ENCODE measurements around the gene MLIP.

The MLIP gene

DNA sequence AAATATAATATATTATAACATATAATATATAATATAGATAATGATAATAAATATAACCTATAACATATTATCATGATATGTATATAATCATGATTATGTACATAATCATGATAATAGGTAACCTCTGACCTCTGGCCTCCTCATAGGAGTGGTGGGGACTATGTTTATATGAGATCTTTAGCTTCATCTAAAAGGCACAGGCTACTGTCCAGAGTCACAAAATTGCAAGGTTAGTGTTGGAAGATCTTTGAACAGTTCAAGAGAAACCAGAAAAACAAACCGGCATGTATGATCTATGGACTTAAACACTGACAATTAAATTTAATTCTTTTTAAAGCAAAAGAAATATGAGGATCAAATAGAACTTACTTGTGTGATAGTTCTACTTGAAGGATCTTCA, 141.3 kb downstream of the MLIP start:
- no peaks in the 10 kb centered on the region for H3K36me3 ChIP-seq (replicated peaks)
- no peaks in the 10 kb centered on the region for H3K27me3 ChIP-seq (replicated peaks)
- H3K4me3 ChIP-seq (ENCODE audit: low read depth, low read length): no peak overlapping the region
- no peak overlapping the region for H3K27ac ChIP-seq
- in situ Hi-C loops (cut with HindIII; ENCODE audit: low pct_ligation_motif_present, low sequenced_read_pairs): no loop called here
- DNase-seq: no peak
- TF ChIP-seq, protein P1, sequence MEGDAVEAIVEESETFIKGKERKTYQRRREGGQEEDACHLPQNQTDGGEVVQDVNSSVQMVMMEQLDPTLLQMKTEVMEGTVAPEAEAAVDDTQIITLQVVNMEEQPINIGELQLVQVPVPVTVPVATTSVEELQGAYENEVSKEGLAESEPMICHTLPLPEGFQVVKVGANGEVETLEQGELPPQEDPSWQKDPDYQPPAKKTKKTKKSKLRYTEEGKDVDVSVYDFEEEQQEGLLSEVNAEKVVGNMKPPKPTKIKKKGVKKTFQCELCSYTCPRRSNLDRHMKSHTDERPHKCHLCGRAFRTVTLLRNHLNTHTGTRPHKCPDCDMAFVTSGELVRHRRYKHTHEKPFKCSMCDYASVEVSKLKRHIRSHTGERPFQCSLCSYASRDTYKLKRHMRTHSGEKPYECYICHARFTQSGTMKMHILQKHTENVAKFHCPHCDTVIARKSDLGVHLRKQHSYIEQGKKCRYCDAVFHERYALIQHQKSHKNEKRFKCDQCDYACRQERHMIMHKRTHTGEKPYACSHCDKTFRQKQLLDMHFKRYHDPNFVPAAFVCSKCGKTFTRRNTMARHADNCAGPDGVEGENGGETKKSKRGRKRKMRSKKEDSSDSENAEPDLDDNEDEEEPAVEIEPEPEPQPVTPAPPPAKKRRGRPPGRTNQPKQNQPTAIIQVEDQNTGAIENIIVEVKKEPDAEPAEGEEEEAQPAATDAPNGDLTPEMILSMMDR (IDR thresholded peaks at IDR 0.05; ENCODE audit: low read depth, low read length, missing control alignments): no peak

DNA sequence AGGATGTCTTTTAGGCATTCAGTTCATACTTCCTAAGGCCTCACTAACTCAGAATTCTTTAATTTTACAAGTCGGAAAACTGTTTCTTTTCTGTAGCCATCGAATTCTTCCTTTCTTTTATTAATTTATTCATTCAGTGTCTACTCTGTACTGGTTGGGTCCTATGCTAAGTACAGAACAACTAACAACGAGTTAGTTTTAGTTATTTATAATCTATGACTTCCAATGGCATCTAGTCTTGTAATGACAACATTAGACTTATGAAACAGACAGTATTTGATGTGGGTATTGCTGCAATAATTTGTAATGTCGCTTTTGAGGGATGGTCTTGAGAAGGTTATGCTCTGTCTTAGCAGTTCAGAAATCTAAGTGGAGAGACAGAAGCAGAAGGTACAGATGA, 141.7 kb downstream of the MLIP start:
- Histone ChIP-seq H3K4me3 (ENCODE audit: low read depth, low read length) (no peak overlapping the region), H3K27ac (no peak overlapping the region), H3K36me3 (replicated peaks) (no peaks in the 10 kb centered on the region), H3K27me3 (replicated peaks) (no peaks in the 10 kb centered on the region)
- no peak for DNase-seq
- in situ Hi-C loops (cut with HindIII; ENCODE audit: low pct_ligation_motif_present, low sequenced_read_pairs): no loop called here
- TF ChIP-seq, protein P1 (IDR thresholded peaks at IDR 0.05; ENCODE audit: low read depth, low read length, missing control alignments): no peak

DNA sequence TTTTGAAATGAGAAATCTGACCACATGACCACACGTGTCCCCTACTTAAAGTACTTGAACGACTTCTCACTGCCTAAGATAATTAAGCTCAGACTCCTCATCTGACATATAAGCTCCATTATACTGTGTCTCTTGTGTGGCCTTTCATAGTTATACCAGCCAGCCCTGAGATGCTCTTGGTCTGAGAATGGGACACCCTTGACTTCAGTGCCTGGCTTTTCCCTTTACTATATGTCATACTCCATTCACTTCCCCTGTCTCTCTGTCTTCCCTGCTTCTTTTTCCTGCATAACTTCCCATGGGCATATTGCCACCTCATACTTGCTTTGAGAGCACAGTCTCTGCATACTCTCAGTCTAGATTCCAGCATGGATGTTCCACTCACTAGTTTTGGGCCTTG, 143.6 kb downstream of the MLIP start:
- H3K27ac ChIP-seq: no peak overlapping the region
- no peaks in the 10 kb centered on the region for H3K36me3 ChIP-seq (replicated peaks)
- in situ Hi-C loops (cut with HindIII; ENCODE audit: low pct_ligation_motif_present, low sequenced_read_pairs): no loop called here
- H3K4me3 ChIP-seq (ENCODE audit: low read depth, low read length): no peak overlapping the region
- no peaks in the 10 kb centered on the region for H3K27me3 ChIP-seq (replicated peaks)
- TF ChIP-seq, protein P1 (IDR thresholded peaks at IDR 0.05; ENCODE audit: low read depth, low read length, missing control alignments): no peak
- no peak for DNase-seq

DNA sequence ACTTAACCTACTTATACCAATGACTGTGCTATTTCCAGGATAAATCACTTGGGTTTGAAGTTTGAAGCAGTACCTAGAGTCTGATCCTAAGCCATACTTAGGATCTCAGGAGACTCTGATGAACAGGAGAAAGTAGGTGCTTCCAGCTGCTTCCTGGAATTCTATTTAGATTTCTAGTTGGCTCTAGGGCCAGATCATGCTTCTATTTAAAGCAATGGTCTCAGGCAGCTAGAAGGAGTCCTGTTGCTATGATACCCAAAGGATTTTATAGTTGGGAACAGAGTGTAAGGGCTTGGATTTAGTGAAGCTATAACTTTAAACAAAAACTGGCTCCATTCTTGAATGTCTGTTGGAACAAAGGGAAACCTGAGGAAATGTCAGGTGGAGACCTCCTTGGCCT, 144.6 kb downstream of the MLIP start:
- H3K27ac ChIP-seq: no peak overlapping the region
- DNase-seq: no peak
- H3K36me3 ChIP-seq (replicated peaks): no peaks in the 10 kb centered on the region
- H3K27me3 ChIP-seq (replicated peaks): no peaks in the 10 kb centered on the region
- in situ Hi-C loops (cut with HindIII; ENCODE audit: low pct_ligation_motif_present, low sequenced_read_pairs): no loop called here
- TF ChIP-seq, protein P1 (IDR thresholded peaks at IDR 0.05; ENCODE audit: low read depth, low read length, missing control alignments): no peak
- no peak overlapping the region for H3K4me3 ChIP-seq (ENCODE audit: low read depth, low read length)

DNA sequence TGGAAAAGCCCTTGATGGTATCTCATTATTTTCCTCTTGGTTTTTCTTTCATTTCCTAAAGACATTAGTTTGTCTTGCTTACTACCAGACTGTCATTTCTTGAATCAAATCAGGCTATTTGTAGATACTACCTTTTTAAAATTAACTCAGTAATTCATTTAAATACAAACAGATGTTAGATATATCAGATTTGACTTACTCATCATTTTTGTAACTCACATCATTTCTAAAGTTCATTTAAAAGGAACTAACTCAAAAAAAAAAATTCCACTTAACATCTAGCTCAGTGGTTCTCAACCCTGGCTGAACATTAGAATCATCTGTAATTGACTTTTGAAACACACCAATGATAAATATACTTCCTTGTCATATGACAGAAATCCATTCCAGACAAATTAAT, 148.8 kb downstream of the MLIP start:
- H3K4me3 ChIP-seq (ENCODE audit: low read depth, low read length): no peak overlapping the region
- no peaks in the 10 kb centered on the region for H3K27me3 ChIP-seq (replicated peaks)
- no peaks in the 10 kb centered on the region for H3K36me3 ChIP-seq (replicated peaks)
- no peak overlapping the region for H3K27ac ChIP-seq
- TF ChIP-seq, protein P1 (IDR thresholded peaks at IDR 0.05; ENCODE audit: low read depth, low read length, missing control alignments): no peak
- in situ Hi-C loops (cut with HindIII; ENCODE audit: low pct_ligation_motif_present, low sequenced_read_pairs): no loop called here
- DNase-seq: no peak

DNA sequence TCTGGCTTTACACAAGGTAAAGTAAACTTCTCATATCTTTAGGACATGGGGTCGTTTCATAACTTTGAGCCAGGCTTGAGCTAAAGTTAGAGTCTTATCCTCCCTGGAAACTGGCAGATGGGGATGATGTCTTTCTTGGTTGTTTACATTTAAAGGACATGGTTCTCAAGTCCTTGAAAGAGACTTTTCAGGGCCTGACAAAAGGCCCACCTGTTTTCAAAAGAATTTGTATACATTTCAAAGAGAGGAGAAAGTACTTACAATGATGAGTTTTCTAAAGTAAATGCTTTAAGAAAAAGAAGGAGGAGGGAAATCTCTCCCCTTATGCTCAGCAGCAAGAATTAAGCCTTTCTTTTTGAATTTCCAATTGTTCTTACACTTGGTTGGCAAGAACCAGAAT, 151.3 kb downstream of the MLIP start:
- H3K36me3 ChIP-seq (replicated peaks): no peaks in the 10 kb centered on the region
- in situ Hi-C loops (cut with HindIII; ENCODE audit: low pct_ligation_motif_present, low sequenced_read_pairs): no loop called here
- DNase-seq: no peak
- no peak overlapping the region for H3K4me3 ChIP-seq (ENCODE audit: low read depth, low read length)
- TF ChIP-seq, protein P1 (IDR thresholded peaks at IDR 0.05; ENCODE audit: low read depth, low read length, missing control alignments): no peak
- no peak overlapping the region for H3K27ac ChIP-seq
- H3K27me3 ChIP-seq (replicated peaks): no peaks in the 10 kb centered on the region
